Breast epithelium (tissue), 4 donors: ENCODE data around the gene TNFRSF12A. TPM values are rescaled to one million over a fixed set of nuclear protein-coding genes. Genes with fewer than 3 reads are reported as not detected.

Experiments used
- DNase-seq, 2 donors: peaks; one replicate each; pipeline ENCODE4 v3.0.0-alpha.2; 2019; ENCODE audit warnings: low spot score in 2 of 2
- H3K27ac ChIP-seq, 2 donors: fragments of 200-600 bp; sonication (generic) in 1 of 2; one replicate each; pipeline ENCODE4 v1.5.1; 2016 to 2019; ENCODE audit warnings: mild to moderate bottlenecking in 1 of 2
- H3K27me3 ChIP-seq, 2 donors: fragments of 200-600 bp; sonication (generic) in 1 of 2; one replicate each; pipeline versions ENCODE4 v1.5.1 to v1.6.0; 2017 to 2019; ENCODE audit warnings: control low read depth in 1 of 2, mild to moderate bottlenecking in 1 of 2
- H3K36me3 ChIP-seq: fragments of 200-600 bp; one replicate; pipeline ENCODE4 v1.5.1; 2019
- H3K4me1 ChIP-seq, 2 donors: fragments of 200-600 bp; sonication (generic); one replicate each; pipeline ENCODE4 v1.5.1; 2016 to 2019; ENCODE audit warnings: control low read depth in 1 of 2
- H3K4me3 ChIP-seq, 3 donors: fragments of 200-600 bp; sonication (generic); 1 replicate in 2 of 3; 2 replicates in 1 of 3; pipeline ENCODE4 v1.5.1; 2016 to 2019; ENCODE audit warnings: mild to moderate bottlenecking in 3 of 3, moderate library complexity in 2 of 3
- H3K9me3 ChIP-seq, 2 donors: fragments of 200-600 bp; sonication (generic) in 1 of 2; one replicate each; pipeline ENCODE4 v1.5.1; 2016 to 2019; ENCODE audit warnings: control low read depth in 1 of 2
- POLR2A ChIP-seq: fragments of 450-650 bp; IDR thresholded peaks from one replicate; pipeline ENCODE4 v1.6.1; 2016; ENCODE audit warnings: antibody characterized with exemption, mild to moderate bottlenecking, moderate library complexity
- POLR2AphosphoS5 ChIP-seq, 3 donors: sonication (generic); formaldehyde crosslinking; IDR thresholded peaks; one replicate each; pipeline ENCODE4 v1.6.1; 2017; ENCODE audit warnings: antibody characterized with exemption in 3 of 3
- intact Hi-C: fragments of 100-400 bp; cut with DNase I; formaldehyde crosslinking; loops from one replicate; pipeline ENCODE4 v1.15.1; 2023; ENCODE audit warnings: low total_unique reads
- total RNA-seq, 3 donors: library from RNA; depleted of rRNA; stranded (reverse); fragments of >200 nt; gene quantifications; one replicate each; pipeline ENCODE4 v1.1.0, GENCODE V29; 2016
- TF ChIP-seq, protein P1 (sequence below), 3 donors: fragments of 450-650 bp; IDR thresholded peaks; one replicate each; pipeline ENCODE4 v1.5.1; 2016 to 2017; ENCODE audit warnings: antibody characterized with exemption in 3 of 3, mild to moderate bottlenecking in 3 of 3, moderate library complexity in 3 of 3

The TNFRSF12A gene
- total RNA-seq, 3 donors from 2014 or later = 6.9 to 74.1 (median 36.7) TPM

DNA sequence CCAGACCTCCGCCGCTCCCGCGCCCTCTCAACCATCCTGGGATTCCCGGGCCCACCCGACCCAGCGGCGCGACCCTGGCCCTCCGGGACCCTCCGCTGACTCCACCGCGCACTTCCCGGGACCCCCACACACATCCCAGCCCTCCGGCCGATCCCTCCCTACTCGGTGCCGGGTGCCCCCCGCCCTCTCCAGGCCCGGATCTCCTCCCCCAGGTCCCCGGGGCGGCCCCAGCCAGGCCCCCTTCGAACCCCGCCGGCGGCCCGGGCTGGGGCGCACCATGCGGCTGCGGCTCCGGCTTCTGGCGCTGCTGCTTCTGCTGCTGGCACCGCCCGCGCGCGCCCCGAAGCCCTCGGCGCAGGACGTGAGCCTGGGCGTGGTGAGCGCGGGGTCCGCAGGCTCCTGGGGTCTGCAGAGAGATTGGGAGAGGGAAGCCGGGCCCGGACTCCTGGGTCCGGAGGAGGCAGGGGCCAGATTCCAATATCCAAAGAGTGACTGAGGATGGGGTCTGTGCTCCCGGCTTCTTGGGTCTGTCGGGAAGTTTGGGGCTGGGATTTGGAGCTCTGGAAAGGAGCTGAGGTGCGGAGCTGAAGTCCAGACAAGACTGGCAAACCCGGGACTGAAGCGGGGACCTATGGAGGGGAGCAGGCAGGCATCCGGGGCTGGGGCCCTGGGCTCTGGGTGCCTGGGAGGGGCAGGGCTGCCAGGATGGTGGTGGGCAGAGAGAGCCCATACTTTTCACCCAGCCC, 26.6 kb downstream of the TNFRSF12A start:
- H3K4me1 ChIP-seq = peaks cover 6 to 7% of the 10 kb centered on the region in 2 donors
- H3K4me3 ChIP-seq = peak overlapping the region; percentile 39 to 68 (median 50)
- H3K27me3 ChIP-seq = peaks cover 5 to 50% of the 10 kb centered on the region in 2 donors
- TF ChIP-seq, protein P1, sequence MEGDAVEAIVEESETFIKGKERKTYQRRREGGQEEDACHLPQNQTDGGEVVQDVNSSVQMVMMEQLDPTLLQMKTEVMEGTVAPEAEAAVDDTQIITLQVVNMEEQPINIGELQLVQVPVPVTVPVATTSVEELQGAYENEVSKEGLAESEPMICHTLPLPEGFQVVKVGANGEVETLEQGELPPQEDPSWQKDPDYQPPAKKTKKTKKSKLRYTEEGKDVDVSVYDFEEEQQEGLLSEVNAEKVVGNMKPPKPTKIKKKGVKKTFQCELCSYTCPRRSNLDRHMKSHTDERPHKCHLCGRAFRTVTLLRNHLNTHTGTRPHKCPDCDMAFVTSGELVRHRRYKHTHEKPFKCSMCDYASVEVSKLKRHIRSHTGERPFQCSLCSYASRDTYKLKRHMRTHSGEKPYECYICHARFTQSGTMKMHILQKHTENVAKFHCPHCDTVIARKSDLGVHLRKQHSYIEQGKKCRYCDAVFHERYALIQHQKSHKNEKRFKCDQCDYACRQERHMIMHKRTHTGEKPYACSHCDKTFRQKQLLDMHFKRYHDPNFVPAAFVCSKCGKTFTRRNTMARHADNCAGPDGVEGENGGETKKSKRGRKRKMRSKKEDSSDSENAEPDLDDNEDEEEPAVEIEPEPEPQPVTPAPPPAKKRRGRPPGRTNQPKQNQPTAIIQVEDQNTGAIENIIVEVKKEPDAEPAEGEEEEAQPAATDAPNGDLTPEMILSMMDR (IDR thresholded peaks at IDR 0.05) = no peak
- TF ChIP-seq POLR2AphosphoS5 (IDR thresholded peaks at IDR 0.05) (no peak), POLR2A (no peak)
- H3K36me3 ChIP-seq = no peaks in the 10 kb centered on the region
- no peak overlapping the region for H3K27ac ChIP-seq
- intact Hi-C loops = no loop called here
- no peaks in the 10 kb centered on the region for H3K9me3 ChIP-seq
- DNase-seq = no peak

DNA sequence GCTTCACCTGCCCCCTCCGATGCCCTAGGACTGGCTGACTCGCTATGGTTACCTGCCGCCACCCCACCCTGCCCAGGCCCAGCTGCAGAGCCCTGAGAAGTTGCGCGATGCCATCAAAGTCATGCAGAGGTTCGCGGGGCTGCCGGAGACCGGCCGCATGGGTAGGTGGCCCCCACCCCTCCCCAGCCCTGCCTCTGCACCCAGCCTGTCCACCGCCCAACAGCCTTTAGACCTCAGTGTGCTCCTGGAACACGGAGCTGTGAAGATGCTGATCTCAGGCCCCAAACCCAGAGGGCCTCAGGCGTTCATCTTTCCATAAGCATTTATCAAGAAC, 27.2 kb downstream of the TNFRSF12A start:
- Histone ChIP-seq H3K9me3 (no peaks in the 10 kb centered on the region), H3K36me3 (no peaks in the 10 kb centered on the region), H3K27ac (no peak overlapping the region), H3K27me3 (peaks cover 5 to 50% of the 10 kb centered on the region in 2 donors), H3K4me3 (no peak overlapping the region), H3K4me1 (peaks cover 6 to 7% of the 10 kb centered on the region in 2 donors)
- TF ChIP-seq, protein P1 (IDR thresholded peaks at IDR 0.05) = no peak
- TF ChIP-seq POLR2A (no peak), POLR2AphosphoS5 (IDR thresholded peaks at IDR 0.05) (no peak)
- intact Hi-C loops = no loop called here
- DNase-seq = no peak

DNA sequence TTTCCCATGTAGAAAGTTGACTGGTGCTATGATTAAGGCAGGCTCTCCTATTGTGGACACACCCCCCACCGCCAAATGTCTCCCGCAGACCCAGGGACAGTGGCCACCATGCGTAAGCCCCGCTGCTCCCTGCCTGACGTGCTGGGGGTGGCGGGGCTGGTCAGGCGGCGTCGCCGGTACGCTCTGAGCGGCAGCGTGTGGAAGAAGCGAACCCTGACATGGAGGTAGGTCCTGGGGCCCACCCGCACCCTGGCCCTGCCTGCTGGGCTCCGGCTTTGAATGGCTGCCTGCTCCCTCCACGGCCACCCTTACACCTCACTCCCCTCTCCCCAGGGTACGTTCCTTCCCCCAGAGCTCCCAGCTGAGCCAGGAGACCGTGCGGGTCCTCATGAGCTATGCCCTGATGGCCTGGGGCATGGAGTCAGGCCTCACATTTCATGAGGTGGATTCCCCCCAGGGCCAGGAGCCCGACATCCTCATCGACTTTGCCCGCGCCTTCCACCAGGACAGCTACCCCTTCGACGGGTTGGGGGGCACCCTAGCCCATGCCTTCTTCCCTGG, 29.8 kb downstream of the TNFRSF12A start:
- no peaks in the 10 kb centered on the region for H3K9me3 ChIP-seq
- H3K4me3 ChIP-seq = no peak overlapping the region
- H3K36me3 ChIP-seq = no peaks in the 10 kb centered on the region
- no peak overlapping the region for H3K27ac ChIP-seq
- DNase-seq = no peak
- peaks cover 5 to 26% of the 10 kb centered on the region in 2 donors for H3K27me3 ChIP-seq
- intact Hi-C loops = loop anchor here (10.0 kb wide), 1 partner anchor 115 kb away; no protein-coding TSS in a partner anchor
- no peak for TF ChIP-seq POLR2AphosphoS5 (IDR thresholded peaks at IDR 0.05)
- TF ChIP-seq, protein P1 (IDR thresholded peaks at IDR 0.05) = no peak
- TF ChIP-seq POLR2A = no peak
- H3K4me1 ChIP-seq = peaks cover 6 to 7% of the 10 kb centered on the region in 2 donors

DNA sequence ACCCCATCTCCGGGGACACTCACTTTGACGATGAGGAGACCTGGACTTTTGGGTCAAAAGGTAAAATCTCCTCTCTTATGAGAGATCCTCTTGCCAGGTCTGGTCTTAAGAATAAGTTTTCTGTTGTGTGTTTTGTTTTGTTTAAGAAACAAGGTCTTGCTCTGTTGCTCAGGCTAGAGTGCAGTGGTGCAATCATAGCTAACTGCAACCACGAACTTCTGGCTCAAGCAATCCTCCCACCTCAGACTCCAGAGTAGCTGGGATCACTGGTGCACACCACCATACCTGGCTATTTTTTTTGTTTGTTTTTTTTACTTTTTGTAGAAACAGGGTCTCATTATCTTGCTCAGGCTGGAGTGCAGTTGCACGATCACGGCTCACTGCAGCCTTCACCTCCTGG, 30.3 kb downstream of the TNFRSF12A start:
- H3K36me3 ChIP-seq = no peaks in the 10 kb centered on the region
- H3K4me1 ChIP-seq = peaks cover 6% of the 10 kb centered on the region in 2 donors
- TF ChIP-seq, protein P1 (IDR thresholded peaks at IDR 0.05) = no peak
- TF ChIP-seq POLR2A = no peak
- TF ChIP-seq POLR2AphosphoS5 (IDR thresholded peaks at IDR 0.05) = no peak
- intact Hi-C loops = loop anchor here (10.0 kb wide), 1 partner anchor 114 kb away; no protein-coding TSS in a partner anchor
- H3K27ac ChIP-seq = no peak overlapping the region
- no peak overlapping the region for H3K4me3 ChIP-seq
- no peaks in the 10 kb centered on the region for H3K9me3 ChIP-seq
- no peak for DNase-seq
- peaks cover 5 to 21% of the 10 kb centered on the region in 2 donors for H3K27me3 ChIP-seq

DNA sequence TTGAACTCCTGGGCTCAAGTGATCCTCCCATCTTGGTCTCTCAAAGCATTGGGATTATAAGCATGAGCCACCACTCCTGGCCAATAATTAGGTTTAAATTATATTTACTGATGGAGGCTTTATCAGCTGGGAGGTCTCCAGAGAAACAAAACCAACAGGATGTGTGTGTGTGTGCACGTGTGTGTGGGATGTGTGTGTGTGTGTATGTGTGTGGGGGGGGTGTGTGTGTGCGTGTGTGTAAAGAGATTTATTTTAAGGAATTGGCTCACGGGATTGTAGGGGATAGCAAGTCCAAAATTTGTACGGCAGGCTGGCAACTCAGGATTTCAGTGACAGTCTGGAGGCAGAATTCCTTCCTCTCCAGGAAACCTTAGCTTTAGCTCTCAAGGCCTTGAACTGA, 30.8 kb downstream of the TNFRSF12A start:
- TF ChIP-seq POLR2A (no peak), POLR2AphosphoS5 (IDR thresholded peaks at IDR 0.05) (no peak)
- TF ChIP-seq, protein P1 (IDR thresholded peaks at IDR 0.05) = no peak
- Histone ChIP-seq H3K27ac (no peak overlapping the region), H3K4me1 (peaks cover under 1 to 2% of the 10 kb centered on the region in 2 donors), H3K4me3 (no peak overlapping the region), H3K27me3 (peaks cover under 1 to 16% of the 10 kb centered on the region in 2 donors), H3K36me3 (no peaks in the 10 kb centered on the region), H3K9me3 (no peaks in the 10 kb centered on the region)
- DNase-seq = no peak
- intact Hi-C loops = loop anchor here (10.0 kb wide), 1 partner anchor 114 kb away; no protein-coding TSS in a partner anchor
